Loucy (cell line): ENCODE measurements around the gene ADAMTS2.

Experiments
- EZH2phosphoT487 ChIP-seq: fragments of 200-600 bp; IDR thresholded peaks from 2 replicates; pipeline ENCODE4 v1.6.1; 2018; ENCODE audit warnings: antibody characterized with exemption, mild to moderate bottlenecking, moderate library complexity, borderline replicate concordance
- TF ChIP-seq, protein P1 (sequence below): fragments of 200-600 bp; sonication (generic); conservative IDR thresholded peaks from 2 replicates; pipeline ENCODE4 v1.5.1; 2014; ENCODE audit warnings: mild to moderate bottlenecking, antibody characterized with exemption, low read length

DNA sequence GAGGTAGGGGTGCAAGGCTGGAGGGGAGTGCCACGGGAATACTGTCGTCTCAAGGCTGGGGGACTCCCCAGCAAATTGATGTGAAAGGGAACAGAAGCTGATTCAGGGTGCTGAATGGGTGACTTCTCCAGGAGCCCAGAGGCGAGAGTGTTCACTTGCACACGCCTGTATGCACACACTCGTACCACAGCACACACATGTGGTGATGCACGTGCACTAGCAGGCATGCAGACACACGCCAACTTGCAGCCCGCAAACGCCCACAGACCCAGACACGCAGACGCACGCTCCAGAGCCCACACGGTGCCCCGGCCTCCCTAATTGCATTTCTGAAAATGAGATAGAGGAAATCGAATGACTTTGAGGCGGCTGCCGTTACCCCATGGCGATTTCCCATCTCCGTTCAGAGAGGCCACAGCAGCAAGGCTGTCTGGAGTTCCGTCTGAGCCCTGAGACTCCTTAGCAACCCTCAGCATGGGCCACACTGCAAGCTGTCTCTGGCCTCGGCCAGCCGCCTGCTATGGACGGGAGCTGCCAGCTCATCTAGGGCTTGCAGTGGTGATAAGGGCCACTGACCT lies 9.1 kb upstream of the ADAMTS2 start:
- TF ChIP-seq, protein P1, sequence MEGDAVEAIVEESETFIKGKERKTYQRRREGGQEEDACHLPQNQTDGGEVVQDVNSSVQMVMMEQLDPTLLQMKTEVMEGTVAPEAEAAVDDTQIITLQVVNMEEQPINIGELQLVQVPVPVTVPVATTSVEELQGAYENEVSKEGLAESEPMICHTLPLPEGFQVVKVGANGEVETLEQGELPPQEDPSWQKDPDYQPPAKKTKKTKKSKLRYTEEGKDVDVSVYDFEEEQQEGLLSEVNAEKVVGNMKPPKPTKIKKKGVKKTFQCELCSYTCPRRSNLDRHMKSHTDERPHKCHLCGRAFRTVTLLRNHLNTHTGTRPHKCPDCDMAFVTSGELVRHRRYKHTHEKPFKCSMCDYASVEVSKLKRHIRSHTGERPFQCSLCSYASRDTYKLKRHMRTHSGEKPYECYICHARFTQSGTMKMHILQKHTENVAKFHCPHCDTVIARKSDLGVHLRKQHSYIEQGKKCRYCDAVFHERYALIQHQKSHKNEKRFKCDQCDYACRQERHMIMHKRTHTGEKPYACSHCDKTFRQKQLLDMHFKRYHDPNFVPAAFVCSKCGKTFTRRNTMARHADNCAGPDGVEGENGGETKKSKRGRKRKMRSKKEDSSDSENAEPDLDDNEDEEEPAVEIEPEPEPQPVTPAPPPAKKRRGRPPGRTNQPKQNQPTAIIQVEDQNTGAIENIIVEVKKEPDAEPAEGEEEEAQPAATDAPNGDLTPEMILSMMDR: no peak
- TF ChIP-seq EZH2phosphoT487: no peak
